SIG-M5 (cell line): ENCODE measurements around the gene CADPS.

ENCODE experiments used
- DNase-seq: peaks from one replicate; lab custom pipeline; 2025; lab: John Stamatoyannopoulos, UW

CADPS gene

DNA sequence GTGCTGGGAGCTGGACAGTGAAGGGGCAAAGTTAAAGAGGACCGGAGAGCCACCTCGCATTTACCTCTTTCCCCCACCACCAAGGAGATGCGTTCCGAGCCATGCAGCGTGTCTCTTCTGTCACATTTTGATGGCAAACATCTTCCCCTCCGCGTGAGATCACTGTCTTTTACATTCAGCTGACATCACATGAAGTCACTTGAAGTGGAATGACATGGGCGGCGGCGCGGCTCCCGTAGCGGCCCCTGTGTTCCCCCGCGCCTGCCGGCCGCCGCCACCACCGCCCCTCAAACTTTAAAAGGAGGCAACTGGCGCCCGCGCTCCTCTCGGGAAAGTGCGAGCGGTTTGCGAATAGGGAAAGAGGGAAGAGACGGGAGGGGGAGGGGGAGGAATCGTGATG is 502.0 kb downstream of the CADPS start, which contains the start of gene FEZF2:
FEZF2 (minus strand) TSS at position 336 of the 400 bp plus-strand sequence. CDS start 682 bp downstream, outside the sequence.
- DNase-seq, result no peak

DNA sequence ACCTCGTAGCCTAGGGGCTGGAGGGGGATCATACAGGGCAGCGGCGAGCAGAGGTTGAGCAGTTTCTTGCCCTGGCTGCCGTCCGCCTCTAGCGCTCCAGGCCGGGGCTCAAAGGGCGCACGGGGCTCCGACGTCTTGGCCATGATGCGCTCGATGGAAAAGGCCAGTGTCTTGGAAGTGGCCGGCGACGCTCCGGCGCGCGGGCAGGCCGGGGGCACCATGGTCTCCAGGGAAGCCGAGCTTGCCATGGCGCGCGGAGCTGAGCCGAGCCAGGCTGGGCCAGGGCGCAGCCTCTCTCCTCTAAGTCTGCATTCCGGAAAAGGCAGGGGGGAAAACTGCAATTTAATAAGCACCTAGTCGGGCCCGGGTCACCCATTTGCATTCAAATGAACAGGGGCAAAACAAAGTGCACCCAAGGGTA is 502.6 kb downstream of the CADPS start:
- DNase-seq, result no peak

GRCh38 chr3:62371720-62372591 is 503.3 kb downstream of the CADPS start:
- DNase-seq, result no peak

DNA sequence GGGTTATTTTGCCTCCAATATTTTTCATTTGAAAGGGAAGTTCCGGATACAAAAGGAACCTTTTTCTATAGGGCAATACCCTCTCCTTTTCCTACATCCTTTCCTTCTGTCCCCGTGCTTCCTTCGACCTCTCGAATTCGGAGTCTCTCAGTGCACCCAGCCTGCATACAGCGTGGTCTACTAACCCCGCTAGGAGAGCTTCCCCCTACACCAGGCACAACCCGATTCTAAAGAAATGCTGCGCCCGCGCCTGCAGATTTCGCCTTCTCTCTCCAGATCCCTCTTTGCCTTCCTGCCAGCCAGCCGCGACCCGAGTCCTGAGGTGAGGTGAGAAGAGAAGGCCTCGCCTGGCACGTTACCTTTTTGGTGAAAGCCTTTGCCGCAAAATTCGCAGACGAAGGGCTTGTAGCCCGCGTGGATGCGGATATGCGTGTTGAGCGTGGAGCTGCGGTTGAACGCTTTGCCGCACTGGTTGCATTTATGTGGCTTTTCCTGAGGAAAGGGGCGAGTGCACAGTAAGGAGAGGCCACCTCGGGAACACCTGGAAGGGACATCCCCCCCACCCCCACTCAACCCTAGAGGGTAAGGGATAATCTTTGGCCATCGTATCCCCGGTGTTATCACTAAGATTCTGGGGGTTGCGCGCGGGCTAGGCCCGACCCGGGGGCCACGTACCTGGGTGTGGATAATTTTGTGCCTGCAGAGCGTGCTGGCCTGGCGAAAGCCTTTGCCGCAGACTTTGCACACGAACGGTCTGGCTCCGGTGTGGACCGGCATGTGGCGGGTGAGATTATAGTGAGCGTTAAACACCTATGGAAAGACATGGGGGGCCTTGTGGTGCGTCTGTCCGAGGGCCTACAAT is 504.1 kb downstream of the CADPS start:
- no peak for DNase-seq

DNA sequence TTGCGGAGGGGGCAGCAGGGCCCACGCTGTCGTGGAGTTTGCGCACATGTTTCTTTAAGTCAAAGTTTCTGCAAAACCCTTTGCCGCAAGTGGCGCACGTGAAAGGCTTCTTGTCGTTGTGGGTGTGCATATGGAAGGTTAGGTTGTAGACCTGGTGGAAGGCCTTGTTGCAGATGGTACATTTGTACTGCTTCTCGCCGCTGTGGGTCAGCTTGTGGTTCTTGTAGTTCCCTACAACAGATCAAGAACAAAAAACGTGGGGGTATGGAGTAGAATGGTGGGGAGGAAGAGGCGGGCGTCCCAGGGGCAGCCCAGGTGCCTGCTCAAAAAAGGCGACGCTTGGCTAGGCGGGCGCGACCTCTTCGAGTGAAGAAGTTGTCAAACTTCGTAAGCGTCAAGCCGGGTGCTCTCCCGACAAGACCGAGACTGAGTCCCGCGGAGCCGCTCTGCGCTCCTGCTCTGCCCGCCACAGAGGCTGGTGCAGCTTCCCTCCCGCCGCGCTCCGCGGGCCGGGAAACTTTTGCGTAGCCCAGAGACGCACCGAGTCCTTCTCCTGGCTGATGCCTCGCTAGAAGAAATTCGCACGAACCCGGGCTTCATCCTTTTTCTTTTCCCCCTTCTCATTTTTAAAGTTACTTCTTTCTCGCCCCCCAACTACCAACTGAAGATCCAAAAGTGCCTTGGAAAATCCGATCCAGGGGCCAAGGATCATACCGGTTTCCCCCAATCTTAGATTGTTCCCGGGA is 504.9 kb downstream of the CADPS start:
- no peak for DNase-seq

- DNase-seq, result no peak
Measured at GRCh38 chr3:62369476-62369743, 505.8 kb downstream of the CADPS start.

DNA sequence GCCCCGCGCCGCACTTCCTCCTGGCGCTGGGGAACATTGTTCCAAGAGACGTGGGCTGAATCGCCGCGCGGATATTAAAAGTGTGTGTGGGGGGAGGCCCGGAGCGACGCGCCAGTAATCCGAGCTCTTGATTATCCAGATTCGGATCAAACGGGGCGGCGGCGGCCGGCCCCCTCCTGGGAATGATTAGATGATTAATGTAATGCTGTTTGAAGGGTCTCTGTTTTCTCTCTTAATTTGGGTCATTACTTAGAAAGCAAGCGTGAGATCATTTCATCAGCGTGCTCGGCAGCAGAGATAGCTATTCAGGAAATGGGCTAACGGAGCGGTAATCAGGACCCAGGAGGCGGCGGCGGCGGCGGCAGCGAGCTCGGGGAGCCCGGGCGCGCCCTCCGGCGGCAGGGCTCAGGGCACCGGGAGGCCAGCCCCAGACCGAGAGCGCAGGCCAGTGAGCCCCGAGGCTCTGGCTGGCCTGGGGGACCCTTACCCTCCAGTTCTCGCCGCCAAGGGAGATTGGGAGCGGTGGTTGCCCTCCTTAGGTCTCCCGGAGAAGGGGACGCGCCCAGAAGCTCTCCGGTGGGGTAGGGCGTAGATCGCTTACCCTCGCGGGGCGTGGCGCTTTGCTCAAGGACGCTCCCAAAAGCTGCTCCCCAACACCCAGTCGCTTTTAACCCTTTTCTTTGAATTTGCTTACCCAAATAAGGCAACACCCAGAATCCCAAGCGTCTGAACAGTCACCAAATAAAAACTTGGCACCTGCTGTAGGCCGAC is 506.3 kb downstream of the CADPS start:
- DNase-seq, result no peak

DNA sequence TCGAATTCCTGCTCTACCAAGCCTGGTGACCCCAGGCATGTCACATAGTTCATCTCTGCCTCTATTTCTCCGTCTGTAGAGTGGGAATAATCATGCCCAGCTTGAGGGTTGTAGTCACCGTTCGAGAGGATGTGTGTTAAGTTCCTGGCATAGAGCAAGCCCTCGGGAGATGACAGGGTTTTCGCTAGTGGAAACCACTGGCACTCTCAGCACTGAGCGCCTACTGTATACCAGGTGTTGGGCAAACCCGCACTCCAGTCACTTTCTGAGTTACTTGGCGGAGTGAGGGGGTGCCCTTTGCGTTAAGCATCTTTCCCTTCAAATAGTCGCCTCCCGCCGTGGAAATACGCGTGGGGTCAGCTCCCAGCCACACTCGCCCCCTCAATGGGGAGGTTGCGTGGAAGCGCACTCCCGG is 506.9 kb downstream of the CADPS start:
- no peak for DNase-seq

DNA sequence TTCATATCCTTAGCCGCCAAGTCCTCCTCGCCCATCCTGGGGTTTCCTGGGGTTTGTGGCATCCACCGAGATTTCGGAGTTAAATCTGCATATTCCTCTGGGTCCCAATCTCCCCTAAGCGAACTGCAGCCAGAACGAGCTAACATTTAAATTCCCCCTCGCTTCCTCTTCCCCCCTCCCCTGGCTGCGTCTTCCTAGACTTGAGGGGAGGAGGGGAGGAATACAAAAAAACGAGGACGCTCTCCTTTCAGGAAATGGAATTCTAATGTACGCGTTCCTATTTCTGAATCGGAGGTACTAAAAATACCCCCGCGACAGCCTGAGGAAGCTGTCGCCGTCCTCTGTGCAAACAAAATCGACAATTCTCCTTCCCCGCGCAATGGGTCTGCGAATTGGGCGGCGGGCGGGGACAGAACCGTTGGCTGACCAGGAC is 507.4 kb downstream of the CADPS start:
- DNase-seq, result no peak

- no peak for DNase-seq
Measured at GRCh38 chr3:62366126-62366484, 509.1 kb downstream of the CADPS start.

DNA sequence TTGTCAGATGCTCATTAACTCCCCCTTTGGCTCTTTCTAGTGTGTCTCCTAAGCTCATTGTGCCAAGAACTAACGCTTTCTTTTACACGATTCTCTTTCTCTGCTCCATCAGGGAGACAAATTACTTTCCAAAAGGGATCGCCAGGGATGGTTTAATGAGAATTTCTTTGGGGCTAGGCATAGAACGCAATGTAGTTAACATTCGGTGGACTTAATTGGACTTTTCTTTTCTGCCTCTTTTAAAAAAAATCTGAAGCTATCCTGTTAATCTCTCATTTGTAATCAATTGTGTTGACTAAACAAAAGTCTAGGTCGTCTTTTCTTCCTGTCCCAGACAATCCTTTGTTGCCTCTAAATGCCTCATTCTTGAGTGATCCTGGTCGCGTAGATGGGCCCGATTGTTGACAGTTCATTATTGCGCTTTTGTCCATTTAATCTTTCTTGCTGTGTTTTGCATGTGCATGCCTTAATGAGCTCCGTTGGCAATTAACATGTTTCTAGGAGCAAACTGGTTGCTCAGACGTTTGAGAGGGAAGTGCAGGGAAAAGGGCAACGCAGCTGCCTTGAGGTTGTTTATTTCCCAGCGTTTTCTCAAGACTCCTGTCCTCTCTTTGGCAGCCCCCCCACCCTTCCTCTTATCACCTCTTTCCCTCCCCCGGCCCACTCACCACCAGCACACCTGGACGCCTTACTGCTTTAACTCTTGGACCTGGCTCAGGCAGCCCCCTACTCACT is 509.7 kb downstream of the CADPS start:
- no peak for DNase-seq

GRCh38 chr3:62364191-62364590 is 511.0 kb downstream of the CADPS start:
- no peak for DNase-seq

GRCh38 chr3:62363275-62363674 is 511.9 kb downstream of the CADPS start:
- no peak for DNase-seq

GRCh38 chr3:62361824-62362223 is 513.4 kb downstream of the CADPS start:
- DNase-seq, result no peak

- DNase-seq, result no peak
Measured at GRCh38 chr3:62361261-62361660, 514.0 kb downstream of the CADPS start.

DNA sequence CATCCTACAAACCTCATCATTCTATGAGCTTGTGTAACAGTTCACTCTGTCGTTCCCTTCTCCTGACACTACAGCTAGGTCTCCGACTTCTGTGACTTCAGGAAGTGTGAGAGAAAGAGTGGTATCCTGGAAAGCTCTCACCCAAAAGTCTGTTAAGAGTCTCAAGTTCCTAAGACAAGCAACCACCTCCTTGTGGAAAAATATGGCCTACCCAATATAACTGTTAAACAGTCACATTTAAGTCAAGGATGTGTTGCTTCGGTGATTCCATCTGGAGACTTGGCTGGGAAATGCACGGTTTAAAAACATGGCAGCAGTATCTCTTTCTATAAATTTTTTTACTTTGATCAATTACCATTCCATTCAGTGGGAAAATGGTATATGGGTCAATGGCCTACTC is 515.7 kb downstream of the CADPS start:
- DNase-seq, result no peak

DNA sequence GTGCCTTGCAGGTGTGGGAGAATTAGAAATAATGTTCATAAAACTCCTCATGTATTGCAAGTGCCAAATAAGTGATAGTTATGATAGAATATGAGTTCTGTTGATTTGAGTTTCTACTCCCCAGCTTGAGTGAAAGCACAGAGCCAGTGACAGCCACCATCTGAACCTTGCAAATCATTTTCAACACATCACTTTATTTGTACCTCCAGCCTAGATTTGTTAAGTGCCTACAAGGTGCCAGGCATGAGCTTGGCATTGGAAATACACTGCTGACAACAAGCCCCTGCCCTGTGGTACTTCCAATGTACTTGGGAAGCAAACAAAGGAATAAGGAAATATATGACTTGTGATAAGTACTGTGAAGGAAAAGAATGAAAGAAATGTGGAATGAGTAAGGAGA is 518.9 kb downstream of the CADPS start:
- DNase-seq, result no peak

GRCh38 chr3:62355703-62356102 is 519.5 kb downstream of the CADPS start:
- no peak for DNase-seq
